HCT116 (cell line): ENCODE measurements around the gene CCDC73. TPM values are rescaled to one million over a fixed set of nuclear protein-coding genes. Genes with fewer than 3 reads are reported as not detected.

Experiments used
- ATAC-seq: fragments of 200-7000 bp; cut with Tn5 transposase; 2 replicates; pipeline ENCODE4 v1.9.1; 2020; ENCODE audit warnings: mild to moderate bottlenecking, moderate library complexity
- Bru-seq: library from RNA; stranded (reverse); fragments of 400-500 nt; gene quantifications from one replicate; lab custom pipeline; 2021; lab: Mats Ljungman, UMichigan
- BruChase-seq, 2 experiments: library from RNA; stranded (reverse); fragments of 400-500 nt; gene quantifications; one replicate each; lab custom pipeline; 2021; lab: Mats Ljungman, UMichigan
- BruUV-seq: library from RNA; stranded (reverse); fragments of 400-500 nt; replicated peaks from 2 replicates; lab custom pipeline; 2021; lab: Mats Ljungman, UMichigan
- CTCF ChIA-PET: fragments of 300-600 bp; sonication (Branson Sonifier 250); formaldehyde crosslinking; loops from one replicate; lab custom pipeline; 2021; ENCODE audit warnings: antibody characterized with exemption; lab: Charles Lee
- POLR2A ChIA-PET: fragments of 300-600, 350-600 bp; sonication (Branson Sonifier 250); formaldehyde crosslinking; loops from one replicate; lab custom pipeline; 2021; ENCODE audit warnings: antibody characterized with exemption; lab: Charles Lee
- RAD21 ChIA-PET, 2 experiments: fragments of 300-600 bp; sonication (Branson Sonifier 250); formaldehyde crosslinking; loops; one replicate each; lab custom pipeline; 2023; ENCODE audit warnings: low total read pairs in 2 of 2; ENCODE audit not compliant: uncharacterized antibody in 2 of 2, unreplicated experiment in 2 of 2, low non-redundant PET in 1 of 2; lab: Charles Lee
- DNase-seq: peaks from one replicate; pipeline ENCODE4 v3.0.0-alpha.2; 2010; ENCODE audit warnings: low read depth, low spot score
- H2AFZ ChIP-seq: fragments of 200-600 bp; shearing (Covaris generic), sonication (generic); 2 replicates; pipeline ENCODE4 v1.6.1; 2017; ENCODE audit warnings: low read depth, mixed run types, mixed read lengths, antibody characterized with exemption, low read length; ENCODE audit not compliant: poor library complexity, severe bottlenecking
- H3K27ac ChIP-seq: 2 replicates; pipeline ENCODE4 v1.5.1; 2012; ENCODE audit warnings: low read depth, low read length
- H3K27me3 ChIP-seq: fragments of 200-600 bp; sonication (generic); 2 replicates; pipeline ENCODE4 v1.6.1; 2016; ENCODE audit warnings: mixed run types, low read length, mixed read lengths; ENCODE audit not compliant: insufficient read depth
- H3K36me3 ChIP-seq, 2 experiments: fragments of 200-500 bp in 1 of 2; fragments of 200-600 bp in 1 of 2; sonication (Bioruptor generic) in 1 of 2; sonication (generic) in 1 of 2; 2 replicates each; pipeline versions ENCODE4 v1.5.1 to v1.6.1; 2014 to 2016; ENCODE audit warnings: low read length in 2 of 2, inconsistent platforms in 1 of 2, mixed read lengths in 1 of 2, mixed run types in 1 of 2; ENCODE audit not compliant: insufficient read depth in 2 of 2, control insufficient read depth in 1 of 2
- H3K4me1 ChIP-seq, 2 experiments: fragments of 200-600 bp in 1 of 2; sonication (generic) in 1 of 2; 2 replicates each; pipeline versions ENCODE4 v1.5.1 to v1.6.1; 2012 to 2017; ENCODE audit warnings: low read length in 2 of 2, inconsistent platforms in 1 of 2, mild to moderate bottlenecking in 1 of 2, mixed read lengths in 1 of 2, mixed run types in 1 of 2, moderate library complexity in 1 of 2; ENCODE audit not compliant: insufficient read depth in 2 of 2, control insufficient read depth in 1 of 2
- H3K4me2 ChIP-seq: fragments of 200-600 bp; sonication (generic); 2 replicates; pipeline ENCODE4 v1.6.1; 2017; ENCODE audit warnings: mixed run types, low read length, mixed read lengths
- H3K4me3 ChIP-seq, 2 experiments: fragments of 200-600 bp in 1 of 2; sonication (generic) in 1 of 2; replicated peaks in 1 of 2; 2 replicates each; pipeline ENCODE4 v1.5.1; 2011 to 2016; ENCODE audit warnings: low read length in 2 of 2, control low read depth in 1 of 2, low read depth in 1 of 2, mild to moderate bottlenecking in 1 of 2, mixed read lengths in 1 of 2, mixed run types in 1 of 2
- H3K79me2 ChIP-seq: fragments of 200-600 bp; sonication (generic); 2 replicates; pipeline ENCODE4 v1.6.1; 2017; ENCODE audit warnings: mild to moderate bottlenecking, mixed run types, low read length, moderate library complexity, mixed read lengths; ENCODE audit not compliant: insufficient read depth
- H3K9ac ChIP-seq: fragments of 200-600 bp; sonication (generic); 2 replicates; pipeline ENCODE4 v1.6.1; 2016; ENCODE audit warnings: low read length, mixed read lengths
- H3K9me2 ChIP-seq: fragments of 200-600 bp; sonication (generic), shearing (Covaris generic); 2 replicates; pipeline ENCODE4 v1.6.1; 2017; ENCODE audit warnings: mixed run types, mild to moderate bottlenecking, moderate library complexity; ENCODE audit not compliant: insufficient read depth
- H3K9me3 ChIP-seq, 2 experiments: fragments of 200-500 bp in 1 of 2; fragments of 200-600 bp in 1 of 2; sonication (Bioruptor generic) in 1 of 2; sonication (generic) in 1 of 2; 2 replicates each; pipeline ENCODE4 v1.6.1; 2014 to 2017; ENCODE audit warnings: low read length in 2 of 2, mixed read lengths in 2 of 2, inconsistent platforms in 1 of 2, low read depth in 1 of 2, mild to moderate bottlenecking in 1 of 2, mixed run types in 1 of 2, moderate library complexity in 1 of 2; ENCODE audit not compliant: control insufficient read depth in 1 of 2, insufficient read depth in 1 of 2
- H4K20me1 ChIP-seq: fragments of 200-600 bp; sonication (generic), shearing (Covaris generic); 2 replicates; pipeline ENCODE4 v1.6.1; 2017; ENCODE audit warnings: mixed run types, mild to moderate bottlenecking, moderate library complexity; ENCODE audit not compliant: insufficient read depth
- ELF1 ChIP-seq: IDR thresholded peaks from 2 replicates; pipeline ENCODE4 v1.6.1; 2012; ENCODE audit warnings: low read depth, borderline replicate concordance
- FOSL1 ChIP-seq: IDR thresholded peaks from 2 replicates; pipeline ENCODE4 v1.6.1; 2012; ENCODE audit warnings: low read depth
- POLR2AphosphoS5 ChIP-seq: IDR thresholded peaks from 2 replicates; pipeline ENCODE4 v1.6.1; 2011; ENCODE audit warnings: mild to moderate bottlenecking, low read depth, low read length, moderate library complexity
- REST ChIP-seq: IDR thresholded peaks from 2 replicates; pipeline ENCODE4 v1.6.1; 2012; ENCODE audit warnings: low read depth
- SIN3A ChIP-seq: IDR thresholded peaks from 2 replicates; pipeline ENCODE4 v1.6.1; 2012; ENCODE audit warnings: low read depth
- ZFX ChIP-seq: fragments of 450-650 bp; IDR thresholded peaks from 2 replicates; pipeline ENCODE4 v1.6.1; 2017
- intact Hi-C: fragments of 100-400 bp; cut with micrococcal nuclease; formaldehyde crosslinking; loops from 2 replicates; pipeline ENCODE4 v1.10.0; 2022
- long read RNA-seq: library from polyadenylated mRNA; unstranded; transcript quantifications from one replicate; pipeline ENCODE4 v2.0.0, GENCODE V29; 2021; ENCODE audit not compliant: unreplicated experiment
- polyA plus RNA-seq: library from polyadenylated mRNA; unstranded; fragments of >200 nt; gene quantifications from 2 replicates; pipeline ENCODE4 v1.2.1, GENCODE V29; 2012; ENCODE audit warnings: missing spikeins
- total RNA-seq: library from RNA; stranded (reverse); gene quantifications from one replicate; pipeline ENCODE4 v1.2.1, GENCODE V29; 2021; ENCODE audit not compliant: unreplicated experiment

Gene CCDC73
- total RNA-seq (not detected), Bru-seq, nascent RNA (percentile 22 among the genes with signal in this experiment), BruChase-seq, experiment 1, labeled RNA remaining after a 6-hour chase (percentile 13 among the genes with signal in this experiment), BruChase-seq, experiment 2, labeled RNA remaining after a 2-hour chase (percentile 25 among the genes with signal in this experiment)
- polyA plus RNA-seq: 0.01 TPM in 1 of 2 replicates, not detected in the other
- long read RNA-seq: 0 reads

DNA sequence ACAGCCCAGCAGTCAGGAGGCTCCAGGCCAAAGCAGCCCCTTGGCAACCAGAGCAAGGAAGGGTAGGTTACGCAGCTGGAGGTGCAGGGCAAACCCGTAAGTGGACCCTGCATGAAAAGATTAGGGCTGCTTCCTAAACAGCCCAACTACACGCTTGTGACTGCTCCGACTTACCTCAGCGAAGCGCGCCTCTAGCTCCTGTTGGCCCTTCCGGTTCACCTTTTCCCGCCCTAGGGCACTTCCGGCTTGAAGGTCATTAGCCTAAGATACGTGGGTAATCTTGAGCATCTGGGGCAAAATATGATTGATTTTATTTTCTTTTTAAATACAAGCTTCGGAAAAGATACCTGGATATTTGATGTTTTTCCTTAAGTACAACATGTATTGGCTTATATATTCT, at the start of gene CCDC73:
TSS of gene CCDC73 (minus strand) at position 224 of the 400 bp plus-strand sequence. CDS start 34,419 bp downstream, outside the sequence.
- no peak for ATAC-seq
- no peak for DNase-seq
- no peak within 1 kb of the TSS for H3K4me2 ChIP-seq
- H3K79me2 ChIP-seq: no peaks in the 10 kb centered on the region
- H3K4me1 ChIP-seq: peaks cover 0 to 13% of the 10 kb centered on the region in 2 experiments; a peak in 1 of 4 replicates
- no peak within 1 kb of the TSS for H3K9ac ChIP-seq
- no peak within 1 kb of the TSS for H3K27ac ChIP-seq
- no peaks in the 10 kb centered on the region for H3K36me3 ChIP-seq
- POLR2A ChIA-PET: no interaction called here
- H4K20me1 ChIP-seq: no peaks in the 10 kb centered on the region
- no peaks in the 10 kb centered on the region for H3K27me3 ChIP-seq
- TF ChIP-seq REST (no peak), ZFX (no peak), FOSL1 (no peak), POLR2AphosphoS5 (no peak), ELF1 (no peak), SIN3A (no peak)
- CTCF ChIA-PET: interaction anchor here (0.7 to 0.8 kb wide), 2 partner anchors 12 to 15 kb away, joined by 3 read pairs; no protein-coding TSS in a partner anchor
- no peaks in the 10 kb centered on the region; the same call in 1 of the 2 replicates for H3K9me2 ChIP-seq
- no peak within 1 kb of the TSS for H3K4me3 ChIP-seq
- intact Hi-C loops: loop anchor here (5.0 kb wide), 1 partner anchor 407 kb away; no protein-coding TSS in a partner anchor
- RAD21 ChIA-PET: no interaction called here
- H2AFZ ChIP-seq: no peak within 1 kb of the TSS
- H3K9me3 ChIP-seq: no peaks in the 10 kb centered on the region
- no TSS peak for BruUV-seq
